Esophagus muscularis mucosa (tissue), 4 donors: ENCODE measurements around the gene NOL3. TPM values are rescaled to one million over a fixed set of nuclear protein-coding genes. Genes with fewer than 3 reads are reported as not detected.
A peak's percentile ranks its signal among the peaks of the same experiment; 100 is the strongest.

ENCODE experiments used
- DNase-seq: peaks from one replicate; pipeline ENCODE4 v3.0.0-alpha.2; 2017; ENCODE audit errors: extremely low spot score
- H3K27ac ChIP-seq, 4 donors: fragments of 200-600 bp; sonication (generic); replicated peaks in 1 of 4; 1 replicate in 3 of 4; 2 replicates in 1 of 4; pipeline ENCODE4 v1.5.1; 2016 to 2019; ENCODE audit warnings: mild to moderate bottlenecking in 1 of 4
- H3K27me3 ChIP-seq, 4 donors: fragments of 200-600 bp; sonication (generic); one replicate each; pipeline versions ENCODE4 v1.5.1 to v1.6.0; 2016 to 2019
- H3K36me3 ChIP-seq, 4 donors: fragments of 200-600 bp; sonication (generic); one replicate each; pipeline ENCODE4 v1.5.1; 2016 to 2019
- H3K4me1 ChIP-seq, 4 donors: fragments of 200-600 bp; sonication (generic); one replicate each; pipeline ENCODE4 v1.5.1; 2016 to 2019
- H3K4me3 ChIP-seq, 4 donors: fragments of 200-600 bp; sonication (generic); 1 replicate in 2 of 4; 2 replicates in 2 of 4; pipeline ENCODE4 v1.5.1; 2016 to 2019; ENCODE audit warnings: mild to moderate bottlenecking in 4 of 4, moderate library complexity in 1 of 4
- H3K9me3 ChIP-seq, 4 donors: fragments of 200-600 bp; sonication (generic); 1 replicate in 3 of 4; 2 replicates in 1 of 4; pipeline ENCODE4 v1.5.1; 2016 to 2019
- CTCF ChIP-seq, 3 experiments: fragments of 200-600 bp in 2 of 3; fragments of 450-650 bp in 1 of 3; sonication (generic) in 2 of 3; IDR thresholded peaks; one replicate each; pipeline ENCODE4 v1.5.1; 2017 to 2019; ENCODE audit warnings: antibody characterized with exemption in 3 of 3, mild to moderate bottlenecking in 2 of 3, moderate library complexity in 1 of 3
- EP300 ChIP-seq: sonication (generic); formaldehyde crosslinking; IDR thresholded peaks from one replicate; pipeline ENCODE4 v1.6.1; 2017; ENCODE audit warnings: antibody characterized with exemption
- POLR2A ChIP-seq: fragments of 450-650 bp; IDR thresholded peaks from one replicate; pipeline ENCODE4 v1.6.1; 2017; ENCODE audit warnings: antibody characterized with exemption, moderate library complexity, mild to moderate bottlenecking, low read depth
- POLR2AphosphoS5 ChIP-seq, 2 donors: sonication (generic); formaldehyde crosslinking; IDR thresholded peaks; one replicate each; pipeline ENCODE4 v1.6.1; 2017; ENCODE audit warnings: antibody characterized with exemption in 2 of 2
- WGBS: methylation state at CpG from one replicate; pipeline ENCODE4 v1.1.5; 2018; 5-methylcytosine and 5-hydroxymethylcytosine counted together
- intact Hi-C: fragments of 100-400 bp; cut with DNase I; formaldehyde crosslinking; loops from one replicate; pipeline ENCODE4 v1.15.1; 2023
- total RNA-seq, 4 donors: library from RNA; depleted of rRNA; stranded (reverse); fragments of >200 nt; gene quantifications; one replicate each; pipeline versions ENCODE4 v1.1.0 to v1.2.1, GENCODE V29; 2016

Gene NOL3
- total RNA-seq, 4 donors from 2014 or later = 40.6 to 58.2 (median 45.4) TPM

GRCh38 chr16:67165121-67166078 lies 4.9 kb upstream of the NOL3 start:
- Histone ChIP-seq H3K27ac (peak overlapping the region; percentile 80 to 97 (median 90)), H3K4me3 (peak overlapping the region; percentile 53 to 57 (median 54)), H3K9me3 (no peaks in the 10 kb centered on the region), H3K27me3 (peaks cover 0 to 36% (median 2%) of the 10 kb centered on the region in 4 donors), H3K36me3 (peaks cover 0 to 11% (median 4%) of the 10 kb centered on the region in 4 donors), H3K4me1 (peaks cover 66 to 99% (median 90%) of the 10 kb centered on the region in 4 donors)
- TF ChIP-seq POLR2AphosphoS5 (IDR thresholded peaks at IDR 0.05) = no peak
- no peak for TF ChIP-seq POLR2A
- no peak for TF ChIP-seq EP300
- no peak for TF ChIP-seq CTCF (IDR thresholded peaks at IDR 0.05)
- intact Hi-C loops = no loop called here
- no peak for DNase-seq
- WGBS = 51% methylated on average over 30 of the region's 85 CpGs

- 39% methylated on average over 9 of the region's 18 CpGs for WGBS
- H3K4me3 ChIP-seq = peak overlapping the region in 3 of 4 donors; percentile 53 to 57 (median 54)
- peaks cover 63 to 100% (median 91%) of the 10 kb centered on the region in 4 donors for H3K4me1 ChIP-seq
These were observed 4.2 kb upstream of the NOL3 start for GRCh38 chr16:67166110-67166547.

GRCh38 chr16:67166598-67167168 lies 3.7 kb upstream of the NOL3 start:
- 75% methylated on average over 5 of the region's 5 CpGs for WGBS
- DNase-seq = no peak
- no peaks in the 10 kb centered on the region for H3K9me3 ChIP-seq
- peaks cover 63 to 100% (median 91%) of the 10 kb centered on the region in 4 donors for H3K4me1 ChIP-seq
- peaks cover 0 to 11% (median 4%) of the 10 kb centered on the region in 4 donors for H3K36me3 ChIP-seq
- H3K27me3 ChIP-seq = peaks cover 0 to 36% (median 2%) of the 10 kb centered on the region in 4 donors
- H3K4me3 ChIP-seq = no peak overlapping the region
- TF ChIP-seq EP300 = no peak
- TF ChIP-seq POLR2AphosphoS5 (IDR thresholded peaks at IDR 0.05) = no peak
- no peak for TF ChIP-seq CTCF (IDR thresholded peaks at IDR 0.05)
- TF ChIP-seq POLR2A = no peak
- intact Hi-C loops = no loop called here
- H3K27ac ChIP-seq = peak overlapping the region; percentile 80 to 97 (median 90)

More at GRCh38 chr16:67166110-67166547, 4.2 kb upstream of the NOL3 start:
- H3K36me3 ChIP-seq = peaks cover 0 to 11% (median 4%) of the 10 kb centered on the region in 4 donors
- peaks cover 0 to 36% (median 2%) of the 10 kb centered on the region in 4 donors for H3K27me3 ChIP-seq
- no peak for DNase-seq
- H3K9me3 ChIP-seq = no peaks in the 10 kb centered on the region
- intact Hi-C loops = no loop called here
- H3K27ac ChIP-seq = peak overlapping the region; percentile 80 to 97 (median 90)
- TF ChIP-seq CTCF (IDR thresholded peaks at IDR 0.05) (no peak), POLR2A (no peak), EP300 (no peak), POLR2AphosphoS5 (IDR thresholded peaks at IDR 0.05) (no peak)

GRCh38 chr16:67167588-67167987 lies 2.8 kb upstream of the NOL3 start:
- Histone ChIP-seq H3K4me3 (no peak overlapping the region), H3K9me3 (no peaks in the 10 kb centered on the region), H3K4me1 (peaks cover 56 to 100% (median 89%) of the 10 kb centered on the region in 4 donors), H3K27ac (peak overlapping the region in 3 of 4 donors; percentile 80 to 97 (median 93)), H3K27me3 (peaks cover 0 to 34% (median 2%) of the 10 kb centered on the region in 4 donors), H3K36me3 (peaks cover 0 to 11% (median 4%) of the 10 kb centered on the region in 4 donors)
- no peak for DNase-seq
- 87% methylated on average over 6 of the region's 7 CpGs for WGBS
- TF ChIP-seq POLR2AphosphoS5 (IDR thresholded peaks at IDR 0.05) = no peak
- intact Hi-C loops = no loop called here

- no peaks in the 10 kb centered on the region for H3K9me3 ChIP-seq
- TF ChIP-seq POLR2A (no peak), EP300 (no peak), CTCF (IDR thresholded peaks at IDR 0.05) (no peak), POLR2AphosphoS5 (IDR thresholded peaks at IDR 0.05) (no peak)
- peak overlapping the region; percentile 89 to 97 (median 95) for H3K27ac ChIP-seq
- WGBS = 52% methylated on average over 7 of the region's 9 CpGs
- H3K36me3 ChIP-seq = peaks cover 0 to 11% (median 4%) of the 10 kb centered on the region in 4 donors
- DNase-seq = no peak
- peaks cover 0 to 20% (median 0%) of the 10 kb centered on the region in 4 donors for H3K27me3 ChIP-seq
- intact Hi-C loops = no loop called here
- H3K4me3 ChIP-seq = peak overlapping the region in 1 of 4 donors; percentile 61
- peaks cover 53 to 100% (median 89%) of the 10 kb centered on the region in 4 donors for H3K4me1 ChIP-seq
These were observed 1.3 kb upstream of the NOL3 start for GRCh38 chr16:67169011-67169451.
